Fibroblast of peridontal ligament (primary cell): ENCODE data around the gene PRKN.

Experiments used
- DNase-seq: peaks from one replicate; pipeline ENCODE4 v3.0.0-alpha.2; 2010; ENCODE audit errors: extremely low read depth

PRKN gene

GRCh38 chr6:161608771-161609170 lies 1118.8 kb downstream of the PRKN start:
- no peak for DNase-seq

GRCh38 chr6:161607696-161608297 lies 1119.8 kb downstream of the PRKN start:
- no peak for DNase-seq

GRCh38 chr6:161602359-161602758 lies 1125.2 kb downstream of the PRKN start:
- DNase-seq = no peak

- no peak for DNase-seq
Measured at GRCh38 chr6:161598896-161599295, 1128.7 kb downstream of the PRKN start.

GRCh38 chr6:161596807-161597520 lies 1130.6 kb downstream of the PRKN start:
- no peak for DNase-seq

- no peak for DNase-seq
Measured at GRCh38 chr6:161594412-161594811, 1133.2 kb downstream of the PRKN start.

- no peak for DNase-seq
Measured at GRCh38 chr6:161590961-161591627, 1136.5 kb downstream of the PRKN start.

GRCh38 chr6:161586887-161587286 lies 1140.7 kb downstream of the PRKN start:
- no peak for DNase-seq

GRCh38 chr6:161584621-161585340 lies 1142.8 kb downstream of the PRKN start:
- DNase-seq = no peak

- DNase-seq = no peak
Measured at GRCh38 chr6:161584051-161584450, 1143.5 kb downstream of the PRKN start.

- DNase-seq = no peak
Measured at GRCh38 chr6:161583584-161583983, 1144.0 kb downstream of the PRKN start.

- DNase-seq = no peak
Measured at GRCh38 chr6:161578478-161578877, 1149.1 kb downstream of the PRKN start.

GRCh38 chr6:161575523-161576254 lies 1151.9 kb downstream of the PRKN start:
- DNase-seq = no peak

GRCh38 chr6:161568885-161569456 lies 1158.6 kb downstream of the PRKN start:
- DNase-seq = no peak

- DNase-seq = no peak
Measured at GRCh38 chr6:161564952-161565351, 1162.6 kb downstream of the PRKN start.

GRCh38 chr6:161561908-161562307 lies 1165.7 kb downstream of the PRKN start:
- DNase-seq = no peak

GRCh38 chr6:161557333-161558107 lies 1170.0 kb downstream of the PRKN start:
- no peak for DNase-seq

GRCh38 chr6:161554883-161555282 lies 1172.7 kb downstream of the PRKN start:
- no peak for DNase-seq

GRCh38 chr6:161549977-161550655 lies 1177.5 kb downstream of the PRKN start:
- no peak for DNase-seq

GRCh38 chr6:161548713-161549296 lies 1178.8 kb downstream of the PRKN start:
- no peak for DNase-seq
